HEK293 (cell line): ENCODE results near the gene HECTD4.
A peak's percentile ranks its signal among the peaks of the same experiment; 100 is the strongest.

Experiments
- GFI1B ChIP-seq: fragments of 450-650 bp; formaldehyde crosslinking; IDR thresholded peaks from 2 replicates; pipeline ENCODE4 v1.5.1; 2016; ENCODE audit warnings: missing biosample characterization, missing genetic modification characterization
- KLF1 ChIP-seq: fragments of 450-650 bp; formaldehyde crosslinking; IDR thresholded peaks from 2 replicates; pipeline ENCODE4 v1.5.1; 2016; ENCODE audit warnings: missing biosample characterization, missing genetic modification characterization
- KLF8 ChIP-seq: fragments of 450-650 bp; formaldehyde crosslinking; IDR thresholded peaks from 2 replicates; pipeline ENCODE4 v1.5.1; 2016; ENCODE audit warnings: missing biosample characterization, missing genetic modification characterization
- MYNN ChIP-seq: fragments of 450-650 bp; formaldehyde crosslinking; IDR thresholded peaks from 2 replicates; pipeline ENCODE4 v1.5.1; 2016; ENCODE audit warnings: missing biosample characterization, missing genetic modification characterization, borderline replicate concordance
- MZF1 ChIP-seq: fragments of 450-650 bp; formaldehyde crosslinking; IDR thresholded peaks from 2 replicates; pipeline ENCODE4 v1.5.1; 2017; ENCODE audit warnings: missing biosample characterization, missing genetic modification characterization, borderline replicate concordance
- PRDM4 ChIP-seq: fragments of 450-650 bp; formaldehyde crosslinking; IDR thresholded peaks from 2 replicates; pipeline ENCODE4 v1.5.1; 2017; ENCODE audit warnings: missing biosample characterization, missing genetic modification characterization
- PRDM6 ChIP-seq: fragments of 450-650 bp; formaldehyde crosslinking; IDR thresholded peaks from 2 replicates; pipeline ENCODE4 v1.5.1; 2017; ENCODE audit warnings: missing biosample characterization, missing genetic modification characterization
- ZBTB6 ChIP-seq: fragments of 450-650 bp; formaldehyde crosslinking; IDR thresholded peaks from 2 replicates; pipeline ENCODE4 v1.5.1; 2017; ENCODE audit warnings: missing biosample characterization, missing genetic modification characterization
- ZIC2 ChIP-seq: fragments of 450-650 bp; formaldehyde crosslinking; IDR thresholded peaks from 2 replicates; pipeline ENCODE4 v1.5.1; 2016; ENCODE audit warnings: missing biosample characterization, missing genetic modification characterization
- ZNF133 ChIP-seq: fragments of 450-650 bp; formaldehyde crosslinking; IDR thresholded peaks from 2 replicates; pipeline ENCODE4 v1.5.1; 2016; ENCODE audit warnings: missing biosample characterization, missing genetic modification characterization
- ZNF140 ChIP-seq: fragments of 450-650 bp; formaldehyde crosslinking; IDR thresholded peaks from 2 replicates; pipeline ENCODE4 v1.5.1; 2016; ENCODE audit warnings: missing biosample characterization, missing genetic modification characterization
- ZNF146 ChIP-seq: fragments of 450-650 bp; formaldehyde crosslinking; IDR thresholded peaks from 2 replicates; pipeline ENCODE4 v1.5.1; 2016; ENCODE audit warnings: missing biosample characterization, missing genetic modification characterization
- ZNF157 ChIP-seq: fragments of 450-650 bp; formaldehyde crosslinking; IDR thresholded peaks from 2 replicates; pipeline ENCODE4 v1.5.1; 2016; ENCODE audit warnings: missing biosample characterization, missing genetic modification characterization
- ZNF16 ChIP-seq: fragments of 450-650 bp; formaldehyde crosslinking; IDR thresholded peaks from 2 replicates; pipeline ENCODE4 v1.5.1; 2016; ENCODE audit warnings: low read depth, missing biosample characterization, missing genetic modification characterization
- ZNF175 ChIP-seq: fragments of 450-650 bp; formaldehyde crosslinking; IDR thresholded peaks from 2 replicates; pipeline ENCODE4 v1.5.1; 2016; ENCODE audit warnings: missing biosample characterization, missing genetic modification characterization
- ZNF2 ChIP-seq: fragments of 450-650 bp; formaldehyde crosslinking; IDR thresholded peaks from 2 replicates; pipeline ENCODE4 v1.5.1; 2016; ENCODE audit warnings: missing biosample characterization, missing genetic modification characterization
- ZNF211 ChIP-seq: fragments of 450-650 bp; formaldehyde crosslinking; IDR thresholded peaks from 2 replicates; pipeline ENCODE4 v1.5.1; 2016; ENCODE audit warnings: low read depth, missing biosample characterization, missing genetic modification characterization
- ZNF221 ChIP-seq: fragments of 450-650 bp; formaldehyde crosslinking; IDR thresholded peaks from 2 replicates; pipeline ENCODE4 v1.5.1; 2017; ENCODE audit warnings: missing biosample characterization, missing genetic modification characterization, borderline replicate concordance
- ZNF266 ChIP-seq: fragments of 450-650 bp; formaldehyde crosslinking; IDR thresholded peaks from 2 replicates; pipeline ENCODE4 v1.5.1; 2016; ENCODE audit warnings: missing biosample characterization, missing genetic modification characterization, low read depth
- ZNF311 ChIP-seq: fragments of 450-650 bp; formaldehyde crosslinking; IDR thresholded peaks from 2 replicates; pipeline ENCODE4 v1.5.1; 2017; ENCODE audit warnings: missing biosample characterization, missing genetic modification characterization, borderline replicate concordance
- ZNF341 ChIP-seq: fragments of 450-650 bp; formaldehyde crosslinking; IDR thresholded peaks from 2 replicates; pipeline ENCODE4; 2016; ENCODE audit warnings: low read depth, missing biosample characterization, missing genetic modification characterization
- ZNF398 ChIP-seq: fragments of 450-650 bp; formaldehyde crosslinking; IDR thresholded peaks from 2 replicates; pipeline ENCODE4 v1.5.1; 2017; ENCODE audit warnings: missing biosample characterization, missing genetic modification characterization
- ZNF426 ChIP-seq: fragments of 450-650 bp; formaldehyde crosslinking; IDR thresholded peaks from 2 replicates; pipeline ENCODE4 v1.5.1; 2017; ENCODE audit warnings: missing biosample characterization, missing genetic modification characterization, mild to moderate bottlenecking, inconsistent platforms, moderate library complexity
- ZNF548 ChIP-seq: fragments of 450-650 bp; formaldehyde crosslinking; IDR thresholded peaks from 2 replicates; pipeline ENCODE4 v1.5.1; 2016; ENCODE audit warnings: missing biosample characterization, missing genetic modification characterization
- ZNF561 ChIP-seq: fragments of 450-650 bp; IDR thresholded peaks from 2 replicates; pipeline ENCODE4 v1.5.1; 2018; ENCODE audit warnings: missing biosample characterization, missing genetic modification characterization, borderline replicate concordance
- ZNF600 ChIP-seq: fragments of 450-650 bp; formaldehyde crosslinking; IDR thresholded peaks from 2 replicates; pipeline ENCODE4 v1.5.1; 2016; ENCODE audit warnings: missing biosample characterization, missing genetic modification characterization
- ZNF677 ChIP-seq: fragments of 450-650 bp; IDR thresholded peaks from 2 replicates; pipeline ENCODE4 v1.5.0; 2018; ENCODE audit warnings: missing biosample characterization, mild to moderate bottlenecking, missing genetic modification characterization, moderate library complexity
- ZNF776 ChIP-seq: fragments of 450-650 bp; formaldehyde crosslinking; IDR thresholded peaks from 2 replicates; pipeline ENCODE4 v1.5.0; 2017; ENCODE audit warnings: missing biosample characterization, missing genetic modification characterization, borderline replicate concordance
- ZNF785 ChIP-seq: fragments of 450-650 bp; formaldehyde crosslinking; IDR thresholded peaks from 2 replicates; pipeline ENCODE4 v1.5.1; 2016; ENCODE audit warnings: missing biosample characterization, missing genetic modification characterization
- ZNF792 ChIP-seq: fragments of 450-650 bp; formaldehyde crosslinking; IDR thresholded peaks from 2 replicates; pipeline ENCODE4 v1.5.1; 2016; ENCODE audit warnings: missing biosample characterization, missing genetic modification characterization
- ZSCAN4 ChIP-seq: fragments of 450-650 bp; formaldehyde crosslinking; IDR thresholded peaks from 2 replicates; pipeline ENCODE4 v1.5.1; 2017; ENCODE audit warnings: missing biosample characterization, missing genetic modification characterization

Gene HECTD4

GRCh38 chr12:112122823-112123690 lies 259.2 kb downstream of the HECTD4 start (continued):
- TF ChIP-seq PRDM6 (tag by site-specific recombination) (peak; percentile 85), ZNF157 (tag by site-specific recombination) (no peak), ZSCAN4 (no peak), PRDM4 (tag by site-specific recombination) (peak; percentile 99), MZF1 (tag by site-specific recombination) (no peak), ZNF211 (no peak), ZNF311 (tag by site-specific recombination) (no peak), ZNF792 (tag by site-specific recombination) (no peak), ZIC2 (peak; percentile 58), ZNF175 (no peak), ZNF341 (tag by site-specific recombination) (0 out of 2 replicates have a peak, but pooled peaks have one; percentile 10), ZNF16 (tag by site-specific recombination) (no peak), ZNF677 (tag by site-specific recombination) (no peak), ZNF426 (tag by site-specific recombination) (no peak), KLF8 (tag by site-specific recombination) (peak; percentile 59; the same call in 1 of the 2 replicates), ZNF266 (tag by site-specific recombination) (no peak), ZNF2 (tag by site-specific recombination) (0 out of 2 replicates have a peak, but pooled peaks have one; percentile 52), GFI1B (tag by site-specific recombination) (no peak), ZNF133 (tag by site-specific recombination) (no peak), ZNF600 (peak; percentile 99), ZNF785 (tag by site-specific recombination) (no peak), ZNF146 (tag by site-specific recombination) (no peak), ZBTB6 (tag by site-specific recombination) (no peak), ZNF221 (tag by site-specific recombination) (no peak), MYNN (tag by site-specific recombination) (no peak), ZNF398 (tag by site-specific recombination) (no peak), ZNF561 (tag by site-specific recombination) (no peak; the same call in none of the 2 replicates), ZNF140 (tag by site-specific recombination) (no peak), ZNF776 (no peak), ZNF548 (no peak), KLF1 (tag by site-specific recombination) (no peak)
